Peyer's patch (tissue), 4 donors: ENCODE data around the gene SLC6A2.

ENCODE experiments used
- CTCF ChIP-seq, 6 experiments: fragments of 450-650 bp in 4 of 6; fragments of 200-600 bp in 2 of 6; sonication (generic) in 1 of 6; IDR thresholded peaks; one replicate each; pipeline ENCODE4 v1.5.1; 2017 to 2019; ENCODE audit warnings: antibody characterized with exemption in 6 of 6, mild to moderate bottlenecking in 3 of 6, moderate library complexity in 1 of 6
- POLR2A ChIP-seq, 2 donors: fragments of 450-650 bp; IDR thresholded peaks; one replicate each; pipeline ENCODE4 v1.5.1; 2017; ENCODE audit warnings: antibody characterized with exemption in 2 of 2, mild to moderate bottlenecking in 2 of 2, moderate library complexity in 2 of 2

GRCh38 chr16:55642611-55643010 is 13.2 kb upstream of the SLC6A2 start:
- TF ChIP-seq CTCF (IDR thresholded peaks at IDR 0.05) (no peak), POLR2A (IDR thresholded peaks at IDR 0.05) (no peak)
